Measurements from ENCODE around the gene ORMDL3. TPM values are rescaled to one million over a fixed set of nuclear protein-coding genes. Genes with fewer than 3 reads are reported as not detected.

Gene ORMDL3
- total RNA-seq (2014; rRNA removed; shearing (Covaris generic)) = 21.8 and 24.0 TPM in 2 replicates

GRCh38 chr17:39927101-39927928 is at the start of gene ORMDL3, which contains the start of gene LRRC3C:
Gene ORMDL3, minus strand, starts transcription at chr17:39927601. Its CDS starts 3,398 bp downstream, at chr17:39924203.
Gene LRRC3C, plus strand, starts transcription at chr17:39927732. Its CDS starts 13,792 bp downstream, at chr17:39941524.
- DNase-seq (ENCODE audit: low spot score) = peak; percentile 82

GRCh38 chr17:39975801-39976200 is 48.4 kb upstream of the ORMDL3 start:
- DNase-seq (ENCODE audit: low spot score) = no peak

- no peak for DNase-seq (ENCODE audit: low spot score)
Measured at GRCh38 chr17:39974433-39974832, 47.0 kb upstream of the ORMDL3 start.

GRCh38 chr17:39973496-39973895 is 46.1 kb upstream of the ORMDL3 start:
- no peak for DNase-seq (ENCODE audit: low spot score)

GRCh38 chr17:39972271-39972670 is 44.9 kb upstream of the ORMDL3 start:
- DNase-seq (ENCODE audit: low spot score) = no peak

GRCh38 chr17:39971076-39971603 is 43.7 kb upstream of the ORMDL3 start:
- no peak for DNase-seq (ENCODE audit: low spot score)

GRCh38 chr17:39970157-39970692 is 42.8 kb upstream of the ORMDL3 start:
- DNase-seq (ENCODE audit: low spot score) = no peak

- DNase-seq (ENCODE audit: low spot score) = no peak
Measured at GRCh38 chr17:39969375-39969774, 42.0 kb upstream of the ORMDL3 start.

- no peak for DNase-seq (ENCODE audit: low spot score)
Measured at GRCh38 chr17:39968761-39969160, 41.4 kb upstream of the ORMDL3 start.

GRCh38 chr17:39966771-39967170 is 39.4 kb upstream of the ORMDL3 start:
- no peak for DNase-seq (ENCODE audit: low spot score)

- no peak for DNase-seq (ENCODE audit: low spot score)
Measured at GRCh38 chr17:39965017-39965699, 37.8 kb upstream of the ORMDL3 start.

GRCh38 chr17:39963829-39964228 is 36.4 kb upstream of the ORMDL3 start:
- DNase-seq (ENCODE audit: low spot score) = no peak

- no peak for DNase-seq (ENCODE audit: low spot score)
Measured at GRCh38 chr17:39962642-39963220, 35.3 kb upstream of the ORMDL3 start, which contains the start of gene GSDMA. Gene GSDMA, plus strand, starts transcription at chr17:39963004. Its CDS starts 2,684 bp downstream, at chr17:39965688.

GRCh38 chr17:39960524-39961041 is 33.2 kb upstream of the ORMDL3 start:
- DNase-seq (ENCODE audit: low spot score) = no peak

- no peak for DNase-seq (ENCODE audit: low spot score)
Measured at GRCh38 chr17:39955726-39956225, 28.4 kb upstream of the ORMDL3 start.

- DNase-seq (ENCODE audit: low spot score) = no peak
Measured at GRCh38 chr17:39954876-39955275, 27.5 kb upstream of the ORMDL3 start.

GRCh38 chr17:39953471-39953888 is 26.1 kb upstream of the ORMDL3 start:
- no peak for DNase-seq (ENCODE audit: low spot score)

GRCh38 chr17:39952680-39953470 is 25.5 kb upstream of the ORMDL3 start:
- peak; percentile 94 for DNase-seq (ENCODE audit: low spot score)

- no peak for DNase-seq (ENCODE audit: low spot score)
Measured at GRCh38 chr17:39951924-39952679, 24.7 kb upstream of the ORMDL3 start.

- DNase-seq (ENCODE audit: low spot score) = no peak
Measured at GRCh38 chr17:39950871-39951348, 23.5 kb upstream of the ORMDL3 start.
